ENCODE data around the gene ARL16.

Gene ARL16

GRCh38 chr17:81707725-81708646 is 24.4 kb upstream of the ARL16 start:
- in situ Hi-C loops (cut with MboI; ENCODE audit: low sequenced_read_pairs, unreplicated experiment): no loop called here
- TF ChIP-seq, protein P1, sequence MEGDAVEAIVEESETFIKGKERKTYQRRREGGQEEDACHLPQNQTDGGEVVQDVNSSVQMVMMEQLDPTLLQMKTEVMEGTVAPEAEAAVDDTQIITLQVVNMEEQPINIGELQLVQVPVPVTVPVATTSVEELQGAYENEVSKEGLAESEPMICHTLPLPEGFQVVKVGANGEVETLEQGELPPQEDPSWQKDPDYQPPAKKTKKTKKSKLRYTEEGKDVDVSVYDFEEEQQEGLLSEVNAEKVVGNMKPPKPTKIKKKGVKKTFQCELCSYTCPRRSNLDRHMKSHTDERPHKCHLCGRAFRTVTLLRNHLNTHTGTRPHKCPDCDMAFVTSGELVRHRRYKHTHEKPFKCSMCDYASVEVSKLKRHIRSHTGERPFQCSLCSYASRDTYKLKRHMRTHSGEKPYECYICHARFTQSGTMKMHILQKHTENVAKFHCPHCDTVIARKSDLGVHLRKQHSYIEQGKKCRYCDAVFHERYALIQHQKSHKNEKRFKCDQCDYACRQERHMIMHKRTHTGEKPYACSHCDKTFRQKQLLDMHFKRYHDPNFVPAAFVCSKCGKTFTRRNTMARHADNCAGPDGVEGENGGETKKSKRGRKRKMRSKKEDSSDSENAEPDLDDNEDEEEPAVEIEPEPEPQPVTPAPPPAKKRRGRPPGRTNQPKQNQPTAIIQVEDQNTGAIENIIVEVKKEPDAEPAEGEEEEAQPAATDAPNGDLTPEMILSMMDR (IDR thresholded peaks at IDR 0.05; ENCODE audit: borderline replicate concordance, control extremely low read depth, extremely low read depth, insufficient read depth, missing control alignments): no peak
- DNase-seq (ENCODE audit: low spot score): no peak

GRCh38 chr17:81706757-81707624 is 23.4 kb upstream of the ARL16 start:
- TF ChIP-seq, protein P1 (IDR thresholded peaks at IDR 0.05; ENCODE audit: borderline replicate concordance, control extremely low read depth, extremely low read depth, insufficient read depth, missing control alignments): no peak
- in situ Hi-C loops (cut with MboI; ENCODE audit: low sequenced_read_pairs, unreplicated experiment): no loop called here
- DNase-seq (ENCODE audit: low spot score): no peak

GRCh38 chr17:81706232-81706611 is 22.6 kb upstream of the ARL16 start:
- no peak for DNase-seq (ENCODE audit: low spot score)
- TF ChIP-seq, protein P1 (IDR thresholded peaks at IDR 0.05; ENCODE audit: borderline replicate concordance, control extremely low read depth, extremely low read depth, insufficient read depth, missing control alignments): no peak
- in situ Hi-C loops (cut with MboI; ENCODE audit: low sequenced_read_pairs, unreplicated experiment): no loop called here

- TF ChIP-seq, protein P1 (IDR thresholded peaks at IDR 0.05; ENCODE audit: borderline replicate concordance, control extremely low read depth, extremely low read depth, insufficient read depth, missing control alignments): no peak
- DNase-seq (ENCODE audit: low spot score): no peak
- in situ Hi-C loops (cut with MboI; ENCODE audit: low sequenced_read_pairs, unreplicated experiment): no loop called here
Measured at GRCh38 chr17:81705518-81706231, 22.1 kb upstream of the ARL16 start.

- TF ChIP-seq, protein P1 (IDR thresholded peaks at IDR 0.05; ENCODE audit: borderline replicate concordance, control extremely low read depth, extremely low read depth, insufficient read depth, missing control alignments): no peak
- in situ Hi-C loops (cut with MboI; ENCODE audit: low sequenced_read_pairs, unreplicated experiment): no loop called here
- no peak for DNase-seq (ENCODE audit: low spot score)
Measured at GRCh38 chr17:81703747-81704654, 20.4 kb upstream of the ARL16 start.

Measured in GM13976 (cell line).